HEK293 (cell line): ENCODE measurements around the gene ACSS2.

Experiments
- CTCF ChIA-PET: fragments of 350-600 bp; formaldehyde crosslinking; extraction: SDS; loops from one replicate; lab custom pipeline; 2021; ENCODE audit warnings: antibody characterized with exemption; lab: Yijun Ruan, JAX
- POLR2A ChIA-PET: fragments of 300-600 bp; formaldehyde crosslinking; extraction: SDS; loops from one replicate; lab custom pipeline; 2020; ENCODE audit warnings: antibody characterized with exemption, inconsistent platforms; lab: Yijun Ruan, JAX
- H3K27ac ChIP-seq: fragments of 200-500 bp; sonication (Bioruptor generic); 2 replicates; pipeline ENCODE4 v1.5.1; 2014; ENCODE audit warnings: low read depth, low read length, control low read depth, inconsistent platforms; ENCODE audit errors: extremely low read depth
- H3K36me3 ChIP-seq, 2 experiments: fragments of 200-500 bp in 1 of 2; sonication (Bioruptor generic) in 1 of 2; 1 replicate in 1 of 2; 2 replicates in 1 of 2; pipeline ENCODE4 v1.5.1; 2014 to 2017; ENCODE audit warnings: inconsistent platforms in 2 of 2, low read length in 2 of 2; ENCODE audit not compliant: control insufficient read depth in 2 of 2, insufficient read depth in 1 of 2
- H3K4me1 ChIP-seq: fragments of 200-500 bp; sonication (Bioruptor generic); 2 replicates; pipeline ENCODE4 v1.5.1; 2014; ENCODE audit warnings: mild to moderate bottlenecking, low read length, inconsistent platforms; ENCODE audit not compliant: control insufficient read depth, insufficient read depth
- H3K4me3 ChIP-seq: 2 replicates; pipeline ENCODE4 v1.5.1; 2011; ENCODE audit warnings: low read depth, mild to moderate bottlenecking, control low read depth, low read length, moderate library complexity
- H3K9me3 ChIP-seq: fragments of 200-500 bp; sonication (Bioruptor generic); 2 replicates; pipeline ENCODE4 v1.5.1; 2014; ENCODE audit warnings: low read depth, low read length, inconsistent platforms; ENCODE audit not compliant: control insufficient read depth, insufficient read depth
- AEBP2 ChIP-seq: fragments of 450-650 bp; formaldehyde crosslinking; IDR thresholded peaks from 2 replicates; pipeline ENCODE4 v1.5.1; 2016; ENCODE audit warnings: missing biosample characterization, missing genetic modification characterization, borderline replicate concordance
- HIC1 ChIP-seq: fragments of 450-650 bp; formaldehyde crosslinking; IDR thresholded peaks from 2 replicates; pipeline ENCODE4 v1.5.1; 2016; ENCODE audit warnings: missing biosample characterization, missing genetic modification characterization
- KLF1 ChIP-seq: fragments of 450-650 bp; formaldehyde crosslinking; IDR thresholded peaks from 2 replicates; pipeline ENCODE4 v1.5.1; 2016; ENCODE audit warnings: missing biosample characterization, missing genetic modification characterization
- KLF10 ChIP-seq: fragments of 450-650 bp; IDR thresholded peaks from 2 replicates; pipeline ENCODE4 v1.5.1; 2018; ENCODE audit warnings: missing biosample characterization, mild to moderate bottlenecking, missing genetic modification characterization
- MYNN ChIP-seq: fragments of 450-650 bp; formaldehyde crosslinking; IDR thresholded peaks from 2 replicates; pipeline ENCODE4 v1.5.1; 2016; ENCODE audit warnings: missing biosample characterization, missing genetic modification characterization, borderline replicate concordance
- ZBTB20 ChIP-seq: fragments of 450-650 bp; formaldehyde crosslinking; IDR thresholded peaks from 2 replicates; pipeline ENCODE4 v1.5.1; 2016; ENCODE audit warnings: missing biosample characterization, missing genetic modification characterization
- ZBTB21 ChIP-seq: fragments of 450-650 bp; formaldehyde crosslinking; IDR thresholded peaks from 2 replicates; pipeline ENCODE4 v1.5.1; 2017; ENCODE audit warnings: missing biosample characterization, missing genetic modification characterization
- ZFHX2 ChIP-seq: fragments of 450-650 bp; formaldehyde crosslinking; conservative IDR thresholded peaks from 2 replicates; pipeline ENCODE4 v1.5.1; 2016; ENCODE audit warnings: missing biosample characterization, missing genetic modification characterization
- ZNF121 ChIP-seq: fragments of 450-650 bp; formaldehyde crosslinking; IDR thresholded peaks from 2 replicates; pipeline ENCODE4 v1.5.1; 2016; ENCODE audit warnings: missing biosample characterization, missing genetic modification characterization
- ZNF214 ChIP-seq: fragments of 450-650 bp; formaldehyde crosslinking; IDR thresholded peaks from 2 replicates; pipeline ENCODE4 v1.5.1; 2017; ENCODE audit warnings: missing biosample characterization, mild to moderate bottlenecking, missing genetic modification characterization, borderline replicate concordance
- ZNF248 ChIP-seq: fragments of 450-650 bp; formaldehyde crosslinking; IDR thresholded peaks from 2 replicates; pipeline ENCODE4 v1.5.1; 2017; ENCODE audit warnings: missing biosample characterization, missing genetic modification characterization
- ZNF311 ChIP-seq: fragments of 450-650 bp; formaldehyde crosslinking; IDR thresholded peaks from 2 replicates; pipeline ENCODE4 v1.5.1; 2017; ENCODE audit warnings: missing biosample characterization, missing genetic modification characterization, borderline replicate concordance
- ZNF350 ChIP-seq: fragments of 450-650 bp; formaldehyde crosslinking; IDR thresholded peaks from 2 replicates; pipeline ENCODE4 v1.5.0; 2017; ENCODE audit warnings: missing biosample characterization, mild to moderate bottlenecking, missing genetic modification characterization
- ZNF521 ChIP-seq: fragments of 450-650 bp; formaldehyde crosslinking; IDR thresholded peaks from 2 replicates; pipeline ENCODE4 v1.5.1; 2017; ENCODE audit warnings: missing biosample characterization, mild to moderate bottlenecking, missing genetic modification characterization
- ZNF530 ChIP-seq: fragments of 450-650 bp; formaldehyde crosslinking; IDR thresholded peaks from 2 replicates; pipeline ENCODE4 v1.5.1; 2016; ENCODE audit warnings: low read depth, missing biosample characterization, missing genetic modification characterization
- ZNF600 ChIP-seq: fragments of 450-650 bp; formaldehyde crosslinking; IDR thresholded peaks from 2 replicates; pipeline ENCODE4 v1.5.1; 2016; ENCODE audit warnings: missing biosample characterization, missing genetic modification characterization
- ZNF629 ChIP-seq: fragments of 450-650 bp; formaldehyde crosslinking; IDR thresholded peaks from 2 replicates; pipeline ENCODE4 v1.5.1; 2017; ENCODE audit warnings: missing biosample characterization, missing genetic modification characterization
- ZNF660 ChIP-seq: fragments of 450-650 bp; IDR thresholded peaks from 2 replicates; pipeline ENCODE4 v1.5.1; 2018; ENCODE audit warnings: missing biosample characterization, mild to moderate bottlenecking, missing genetic modification characterization
- ZNF776 ChIP-seq: fragments of 450-650 bp; formaldehyde crosslinking; IDR thresholded peaks from 2 replicates; pipeline ENCODE4 v1.5.0; 2017; ENCODE audit warnings: missing biosample characterization, missing genetic modification characterization, borderline replicate concordance
- ZNF785 ChIP-seq: fragments of 450-650 bp; formaldehyde crosslinking; IDR thresholded peaks from 2 replicates; pipeline ENCODE4 v1.5.1; 2016; ENCODE audit warnings: missing biosample characterization, missing genetic modification characterization
- ZNF792 ChIP-seq: fragments of 450-650 bp; formaldehyde crosslinking; IDR thresholded peaks from 2 replicates; pipeline ENCODE4 v1.5.1; 2016; ENCODE audit warnings: missing biosample characterization, missing genetic modification characterization
- TF ChIP-seq, protein P1 (sequence below): fragments of 450-650 bp; IDR thresholded peaks from 2 replicates; pipeline ENCODE4 v1.5.1; 2018; ENCODE audit warnings: missing biosample characterization, mild to moderate bottlenecking, missing genetic modification characterization
- TF ChIP-seq, protein P2 (sequence below): fragments of 450-650 bp; formaldehyde crosslinking; IDR thresholded peaks from 2 replicates; pipeline ENCODE4 v1.5.1; 2016; ENCODE audit warnings: missing biosample characterization, missing genetic modification characterization
- TF ChIP-seq, protein P3 (sequence below): fragments of 450-650 bp; formaldehyde crosslinking; IDR thresholded peaks from 2 replicates; pipeline ENCODE4 v1.5.1; 2016; ENCODE audit warnings: missing biosample characterization, missing genetic modification characterization

ACSS2 gene

DNA sequence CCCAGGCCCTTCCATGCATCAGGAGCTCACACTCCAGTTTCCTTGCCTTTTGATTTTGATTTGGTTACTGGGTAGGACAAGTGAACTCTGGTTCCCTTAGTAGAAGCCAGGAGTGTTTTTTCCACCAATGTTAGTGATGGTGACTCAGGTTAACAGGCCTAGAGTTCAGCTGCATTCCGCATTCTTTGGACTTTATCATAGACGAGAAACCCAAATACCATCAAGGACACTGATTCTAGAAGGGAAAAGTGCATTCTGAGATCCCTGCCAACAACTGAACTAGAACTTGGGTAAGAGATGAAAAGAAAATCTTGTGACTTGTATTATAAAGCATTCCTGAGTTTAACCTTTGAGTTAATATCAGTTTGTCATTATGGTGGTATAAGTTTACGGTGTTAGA lies 70.2 kb downstream of the ACSS2 start:
- Histone ChIP-seq H3K36me3 (peaks cover 0 to 82% of the 10 kb centered on the region in 2 experiments), H3K4me1 (no peaks in the 10 kb centered on the region), H3K4me3 (no peak overlapping the region), H3K27ac (no peak overlapping the region), H3K9me3 (no peaks in the 10 kb centered on the region)
- TF ChIP-seq KLF1 (tag by site-specific recombination) (no peak), ZNF350 (no peak), ZNF785 (tag by site-specific recombination) (no peak)
- ChIA-PET CTCF (interaction anchor here (0.6 to 1.3 kb wide), 2 partner anchors 72 to 74 kb away, joined by 3 to 4 read pairs; no protein-coding TSS in a partner anchor), POLR2A (interaction anchor here (0.6 kb wide), 1 partner anchor 44 kb away, joined by 4 read pairs; no protein-coding TSS in a partner anchor)

DNA sequence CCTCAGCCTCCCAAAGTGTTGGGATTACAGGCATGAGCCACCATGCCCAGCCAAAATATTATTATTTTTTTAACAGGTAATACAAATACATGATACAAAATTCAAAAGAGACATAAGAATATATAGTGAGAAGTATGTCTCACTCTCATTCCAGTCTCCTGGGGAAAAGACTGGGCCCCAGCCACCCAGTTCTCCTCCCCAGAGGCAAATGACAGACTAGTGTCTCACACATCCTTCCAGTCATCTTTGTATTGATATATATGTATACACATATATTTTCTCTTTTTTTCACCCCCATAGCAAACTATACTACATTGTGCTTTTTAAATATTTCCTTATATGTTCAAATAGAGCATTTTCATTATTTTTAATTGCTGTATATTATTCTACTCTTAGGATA lies 70.9 kb downstream of the ACSS2 start:
- ChIA-PET CTCF (no interaction called here), POLR2A (no interaction called here)
- H3K9me3 ChIP-seq = no peaks in the 10 kb centered on the region
- TF ChIP-seq ZNF248 (tag by site-specific recombination) (no peak), AEBP2 (tag by site-specific recombination) (no peak), ZNF776 (tag by site-specific recombination) (no peak), ZFHX2 (no peak), ZNF214 (no peak), KLF10 (no peak), ZNF311 (no peak), ZNF521 (tag by site-specific recombination) (no peak)
- TF ChIP-seq, protein P1, sequence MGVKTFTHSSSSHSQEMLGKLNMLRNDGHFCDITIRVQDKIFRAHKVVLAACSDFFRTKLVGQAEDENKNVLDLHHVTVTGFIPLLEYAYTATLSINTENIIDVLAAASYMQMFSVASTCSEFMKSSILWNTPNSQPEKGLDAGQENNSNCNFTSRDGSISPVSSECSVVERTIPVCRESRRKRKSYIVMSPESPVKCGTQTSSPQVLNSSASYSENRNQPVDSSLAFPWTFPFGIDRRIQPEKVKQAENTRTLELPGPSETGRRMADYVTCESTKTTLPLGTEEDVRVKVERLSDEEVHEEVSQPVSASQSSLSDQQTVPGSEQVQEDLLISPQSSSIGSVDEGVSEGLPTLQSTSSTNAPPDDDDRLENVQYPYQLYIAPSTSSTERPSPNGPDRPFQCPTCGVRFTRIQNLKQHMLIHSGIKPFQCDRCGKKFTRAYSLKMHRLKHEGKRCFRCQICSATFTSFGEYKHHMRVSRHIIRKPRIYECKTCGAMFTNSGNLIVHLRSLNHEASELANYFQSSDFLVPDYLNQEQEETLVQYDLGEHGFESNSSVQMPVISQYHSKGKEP (tag by site-specific recombination) = no peak
- H3K27ac ChIP-seq = no peak overlapping the region
- H3K4me3 ChIP-seq = no peak overlapping the region
- H3K4me1 ChIP-seq = no peaks in the 10 kb centered on the region
- H3K36me3 ChIP-seq = peaks cover 0 to 80% of the 10 kb centered on the region in 2 experiments

GRCh38 chr20:34948030-34948429 lies 71.6 kb downstream of the ACSS2 start:
- Histone ChIP-seq H3K4me3 (no peak overlapping the region), H3K9me3 (no peaks in the 10 kb centered on the region), H3K27ac (no peak overlapping the region), H3K4me1 (no peaks in the 10 kb centered on the region), H3K36me3 (peaks cover 0 to 74% of the 10 kb centered on the region in 2 experiments)
- ChIA-PET POLR2A (no interaction called here), CTCF (interaction anchor here (0.6 to 1.3 kb wide), 3 partner anchors 73 to 78 kb away, joined by 3 read pairs; no protein-coding TSS in a partner anchor)
- TF ChIP-seq ZNF792 (tag by site-specific recombination) (no peak), ZBTB20 (tag by site-specific recombination) (peak; percentile 97), ZBTB21 (peak; percentile 66; the same call in 1 of the 2 replicates), ZNF600 (tag by site-specific recombination) (no peak), MYNN (tag by site-specific recombination) (no peak), ZNF660 (tag by site-specific recombination) (peak; percentile 63; the same call in 1 of the 2 replicates), ZNF214 (no peak), ZNF629 (tag by site-specific recombination) (peak; percentile 66), ZNF530 (tag by site-specific recombination) (no peak), ZNF121 (tag by site-specific recombination) (0 out of 2 replicates have a peak, but pooled peaks have one; percentile 29), HIC1 (no peak)
- TF ChIP-seq, protein P2, sequence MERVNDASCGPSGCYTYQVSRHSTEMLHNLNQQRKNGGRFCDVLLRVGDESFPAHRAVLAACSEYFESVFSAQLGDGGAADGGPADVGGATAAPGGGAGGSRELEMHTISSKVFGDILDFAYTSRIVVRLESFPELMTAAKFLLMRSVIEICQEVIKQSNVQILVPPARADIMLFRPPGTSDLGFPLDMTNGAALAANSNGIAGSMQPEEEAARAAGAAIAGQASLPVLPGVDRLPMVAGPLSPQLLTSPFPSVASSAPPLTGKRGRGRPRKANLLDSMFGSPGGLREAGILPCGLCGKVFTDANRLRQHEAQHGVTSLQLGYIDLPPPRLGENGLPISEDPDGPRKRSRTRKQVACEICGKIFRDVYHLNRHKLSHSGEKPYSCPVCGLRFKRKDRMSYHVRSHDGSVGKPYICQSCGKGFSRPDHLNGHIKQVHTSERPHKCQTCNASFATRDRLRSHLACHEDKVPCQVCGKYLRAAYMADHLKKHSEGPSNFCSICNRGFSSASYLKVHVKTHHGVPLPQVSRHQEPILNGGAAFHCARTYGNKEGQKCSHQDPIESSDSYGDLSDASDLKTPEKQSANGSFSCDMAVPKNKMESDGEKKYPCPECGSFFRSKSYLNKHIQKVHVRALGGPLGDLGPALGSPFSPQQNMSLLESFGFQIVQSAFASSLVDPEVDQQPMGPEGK (tag by site-specific recombination) = no peak
- TF ChIP-seq, protein P3, sequence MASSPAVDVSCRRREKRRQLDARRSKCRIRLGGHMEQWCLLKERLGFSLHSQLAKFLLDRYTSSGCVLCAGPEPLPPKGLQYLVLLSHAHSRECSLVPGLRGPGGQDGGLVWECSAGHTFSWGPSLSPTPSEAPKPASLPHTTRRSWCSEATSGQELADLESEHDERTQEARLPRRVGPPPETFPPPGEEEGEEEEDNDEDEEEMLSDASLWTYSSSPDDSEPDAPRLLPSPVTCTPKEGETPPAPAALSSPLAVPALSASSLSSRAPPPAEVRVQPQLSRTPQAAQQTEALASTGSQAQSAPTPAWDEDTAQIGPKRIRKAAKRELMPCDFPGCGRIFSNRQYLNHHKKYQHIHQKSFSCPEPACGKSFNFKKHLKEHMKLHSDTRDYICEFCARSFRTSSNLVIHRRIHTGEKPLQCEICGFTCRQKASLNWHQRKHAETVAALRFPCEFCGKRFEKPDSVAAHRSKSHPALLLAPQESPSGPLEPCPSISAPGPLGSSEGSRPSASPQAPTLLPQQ = 0 out of 2 replicates have a peak, but pooled peaks have one; percentile 47
